ENCODE data around the gene PRDM16. TPM values are rescaled to one million over a fixed set of nuclear protein-coding genes. Genes with fewer than 3 reads are reported as not detected.

Gene PRDM16
- total RNA-seq, 1 experiment from 2014 or later: 1.6 TPM

DNA sequence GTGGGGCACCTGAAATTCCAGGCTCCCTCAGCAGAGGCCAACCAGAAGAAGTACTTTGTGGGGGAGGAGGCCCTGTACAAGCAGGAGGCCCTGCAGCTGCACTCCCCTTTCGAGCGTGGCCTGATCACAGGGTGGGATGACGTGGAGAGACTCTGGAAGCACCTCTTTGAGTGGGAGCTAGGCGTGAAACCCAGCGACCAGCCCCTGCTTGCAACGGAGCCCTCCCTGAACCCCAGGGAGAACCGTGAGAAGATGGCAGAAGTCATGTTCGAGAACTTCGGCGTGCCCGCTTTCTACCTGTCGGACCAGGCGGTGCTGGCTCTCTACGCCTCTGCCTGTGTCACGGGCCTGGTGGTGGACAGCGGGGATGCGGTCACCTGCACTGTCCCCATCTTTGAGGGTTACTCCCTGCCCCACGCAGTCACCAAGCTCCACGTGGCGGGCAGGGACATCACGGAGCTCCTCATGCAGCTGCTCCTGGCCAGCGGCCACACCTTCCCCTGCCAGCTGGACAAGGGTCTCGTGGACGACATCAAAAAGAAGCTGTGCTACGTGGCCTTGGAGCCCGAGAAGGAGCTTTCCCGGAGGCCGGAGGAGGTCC, 47.1 kb upstream of the PRDM16 start:
- Mint-ChIP-seq H3K9me3 (peaks cover 19% of the 10 kb centered on the region), H3K27ac (no peak overlapping the region), H3K36me3 (peaks cover 12% of the 10 kb centered on the region; the same call in 1 of the 2 replicates), H3K27me3 (ENCODE audit: low read depth) (peaks cover 2% of the 10 kb centered on the region; the same call in 1 of the 2 replicates), H3K4me1 (peaks cover 8% of the 10 kb centered on the region; the same call in 1 of the 2 replicates), H3K4me3 (no peak overlapping the region)
- POLR2A ChIA-PET: no interaction called here
- TF ChIP-seq, protein P1, sequence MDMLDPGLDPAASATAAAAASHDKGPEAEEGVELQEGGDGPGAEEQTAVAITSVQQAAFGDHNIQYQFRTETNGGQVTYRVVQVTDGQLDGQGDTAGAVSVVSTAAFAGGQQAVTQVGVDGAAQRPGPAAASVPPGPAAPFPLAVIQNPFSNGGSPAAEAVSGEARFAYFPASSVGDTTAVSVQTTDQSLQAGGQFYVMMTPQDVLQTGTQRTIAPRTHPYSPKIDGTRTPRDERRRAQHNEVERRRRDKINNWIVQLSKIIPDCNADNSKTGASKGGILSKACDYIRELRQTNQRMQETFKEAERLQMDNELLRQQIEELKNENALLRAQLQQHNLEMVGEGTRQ (CRISPR knock-in tag; IDR thresholded peaks at IDR 0.05): no peak
- TF ChIP-seq EMX1 (CRISPR knock-in tag; IDR thresholded peaks at IDR 0.05) (no peak), ZNF423 (CRISPR knock-in tag; IDR thresholded peaks at IDR 0.05) (no peak), CREM (CRISPR knock-in tag; IDR thresholded peaks at IDR 0.05) (no peak)
- TF ChIP-seq, protein P2, sequence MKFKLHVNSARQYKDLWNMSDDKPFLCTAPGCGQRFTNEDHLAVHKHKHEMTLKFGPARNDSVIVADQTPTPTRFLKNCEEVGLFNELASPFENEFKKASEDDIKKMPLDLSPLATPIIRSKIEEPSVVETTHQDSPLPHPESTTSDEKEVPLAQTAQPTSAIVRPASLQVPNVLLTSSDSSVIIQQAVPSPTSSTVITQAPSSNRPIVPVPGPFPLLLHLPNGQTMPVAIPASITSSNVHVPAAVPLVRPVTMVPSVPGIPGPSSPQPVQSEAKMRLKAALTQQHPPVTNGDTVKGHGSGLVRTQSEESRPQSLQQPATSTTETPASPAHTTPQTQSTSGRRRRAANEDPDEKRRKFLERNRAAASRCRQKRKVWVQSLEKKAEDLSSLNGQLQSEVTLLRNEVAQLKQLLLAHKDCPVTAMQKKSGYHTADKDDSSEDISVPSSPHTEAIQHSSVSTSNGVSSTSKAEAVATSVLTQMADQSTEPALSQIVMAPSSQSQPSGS (CRISPR knock-in tag; IDR thresholded peaks at IDR 0.05; ENCODE audit: borderline replicate concordance, low read depth): no peak
- CTCF ChIA-PET: interaction anchor here (0.5 to 1.7 kb wide), 5 partner anchors 10 to 403 kb away, joined by 3 to 9 read pairs (median 4); no protein-coding TSS in a partner anchor
- no peak for ATAC-seq
- DNase-seq (ENCODE audit: low spot score): no peak

- DNase-seq (ENCODE audit: low spot score) (no peak), ATAC-seq (no peak)
- no peak overlapping the region for H3K4me3 Mint-ChIP-seq
- ChIA-PET POLR2A (no interaction called here), CTCF (interaction anchor here (0.9 kb wide), 1 partner anchor 10 kb away, joined by 5 read pairs; no protein-coding TSS in a partner anchor)
- no peak overlapping the region for H3K27ac Mint-ChIP-seq
- H3K27me3 Mint-ChIP-seq (ENCODE audit: low read depth): peaks cover 2% of the 10 kb centered on the region; the same call in 1 of the 2 replicates
- H3K4me1 Mint-ChIP-seq: peaks cover 8% of the 10 kb centered on the region; the same call in 1 of the 2 replicates
- peaks cover 19% of the 10 kb centered on the region for H3K9me3 Mint-ChIP-seq
- peaks cover 12% of the 10 kb centered on the region; the same call in 1 of the 2 replicates for H3K36me3 Mint-ChIP-seq
- TF ChIP-seq, protein P3, sequence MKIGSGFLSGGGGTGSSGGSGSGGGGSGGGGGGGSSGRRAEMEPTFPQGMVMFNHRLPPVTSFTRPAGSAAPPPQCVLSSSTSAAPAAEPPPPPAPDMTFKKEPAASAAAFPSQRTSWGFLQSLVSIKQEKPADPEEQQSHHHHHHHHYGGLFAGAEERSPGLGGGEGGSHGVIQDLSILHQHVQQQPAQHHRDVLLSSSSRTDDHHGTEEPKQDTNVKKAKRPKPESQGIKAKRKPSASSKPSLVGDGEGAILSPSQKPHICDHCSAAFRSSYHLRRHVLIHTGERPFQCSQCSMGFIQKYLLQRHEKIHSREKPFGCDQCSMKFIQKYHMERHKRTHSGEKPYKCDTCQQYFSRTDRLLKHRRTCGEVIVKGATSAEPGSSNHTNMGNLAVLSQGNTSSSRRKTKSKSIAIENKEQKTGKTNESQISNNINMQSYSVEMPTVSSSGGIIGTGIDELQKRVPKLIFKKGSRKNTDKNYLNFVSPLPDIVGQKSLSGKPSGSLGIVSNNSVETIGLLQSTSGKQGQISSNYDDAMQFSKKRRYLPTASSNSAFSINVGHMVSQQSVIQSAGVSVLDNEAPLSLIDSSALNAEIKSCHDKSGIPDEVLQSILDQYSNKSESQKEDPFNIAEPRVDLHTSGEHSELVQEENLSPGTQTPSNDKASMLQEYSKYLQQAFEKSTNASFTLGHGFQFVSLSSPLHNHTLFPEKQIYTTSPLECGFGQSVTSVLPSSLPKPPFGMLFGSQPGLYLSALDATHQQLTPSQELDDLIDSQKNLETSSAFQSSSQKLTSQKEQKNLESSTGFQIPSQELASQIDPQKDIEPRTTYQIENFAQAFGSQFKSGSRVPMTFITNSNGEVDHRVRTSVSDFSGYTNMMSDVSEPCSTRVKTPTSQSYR (CRISPR knock-in tag; IDR thresholded peaks at IDR 0.05): no peak
- TF ChIP-seq GABPB1 (CRISPR knock-in tag; IDR thresholded peaks at IDR 0.05) (no peak), ARID4B (CRISPR knock-in tag; IDR thresholded peaks at IDR 0.05; ENCODE audit: borderline replicate concordance) (no peak), MYBL2 (CRISPR knock-in tag; IDR thresholded peaks at IDR 0.05) (no peak), SMAD3 (CRISPR knock-in tag; IDR thresholded peaks at IDR 0.05; ENCODE audit: borderline replicate concordance) (no peak), FOXP1 (CRISPR knock-in tag; IDR thresholded peaks at IDR 0.05; ENCODE audit: borderline replicate concordance) (no peak), ZMAT4 (CRISPR knock-in tag; IDR thresholded peaks at IDR 0.05) (no peak), RELA (CRISPR knock-in tag; IDR thresholded peaks at IDR 0.05; ENCODE audit: borderline replicate concordance) (no peak), TCF7 (CRISPR knock-in tag; IDR thresholded peaks at IDR 0.05; ENCODE audit: low read depth) (no peak), ZNF121 (CRISPR knock-in tag; IDR thresholded peaks at IDR 0.05) (no peak), E2F1 (CRISPR knock-in tag; IDR thresholded peaks at IDR 0.05) (no peak)
- TF ChIP-seq, protein P4, sequence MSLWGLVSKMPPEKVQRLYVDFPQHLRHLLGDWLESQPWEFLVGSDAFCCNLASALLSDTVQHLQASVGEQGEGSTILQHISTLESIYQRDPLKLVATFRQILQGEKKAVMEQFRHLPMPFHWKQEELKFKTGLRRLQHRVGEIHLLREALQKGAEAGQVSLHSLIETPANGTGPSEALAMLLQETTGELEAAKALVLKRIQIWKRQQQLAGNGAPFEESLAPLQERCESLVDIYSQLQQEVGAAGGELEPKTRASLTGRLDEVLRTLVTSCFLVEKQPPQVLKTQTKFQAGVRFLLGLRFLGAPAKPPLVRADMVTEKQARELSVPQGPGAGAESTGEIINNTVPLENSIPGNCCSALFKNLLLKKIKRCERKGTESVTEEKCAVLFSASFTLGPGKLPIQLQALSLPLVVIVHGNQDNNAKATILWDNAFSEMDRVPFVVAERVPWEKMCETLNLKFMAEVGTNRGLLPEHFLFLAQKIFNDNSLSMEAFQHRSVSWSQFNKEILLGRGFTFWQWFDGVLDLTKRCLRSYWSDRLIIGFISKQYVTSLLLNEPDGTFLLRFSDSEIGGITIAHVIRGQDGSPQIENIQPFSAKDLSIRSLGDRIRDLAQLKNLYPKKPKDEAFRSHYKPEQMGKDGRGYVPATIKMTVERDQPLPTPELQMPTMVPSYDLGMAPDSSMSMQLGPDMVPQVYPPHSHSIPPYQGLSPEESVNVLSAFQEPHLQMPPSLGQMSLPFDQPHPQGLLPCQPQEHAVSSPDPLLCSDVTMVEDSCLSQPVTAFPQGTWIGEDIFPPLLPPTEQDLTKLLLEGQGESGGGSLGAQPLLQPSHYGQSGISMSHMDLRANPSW (CRISPR knock-in tag; conservative IDR thresholded peaks at IDR 0.05; ENCODE audit: low read depth): no peak
Observed at GRCh38 chr1:3022511-3022973, 46.5 kb upstream of the PRDM16 start.
